H7 (cell line): ENCODE results near the gene LENG8. TPM values are rescaled to one million over a fixed set of nuclear protein-coding genes. Genes with fewer than 3 reads are reported as not detected.

Source experiments
- DNase-seq: peaks from one replicate; pipeline ENCODE4 v3.0.0; 2012
- H3K27me3 ChIP-seq: 2 replicates; pipeline ENCODE4 v1.6.0; 2011; ENCODE audit warnings: mild to moderate bottlenecking, low read length; ENCODE audit not compliant: control insufficient read depth, insufficient read depth
- H3K36me3 ChIP-seq: replicated peaks from 2 replicates; pipeline ENCODE4 v1.5.1; 2011; ENCODE audit warnings: low read length; ENCODE audit not compliant: control insufficient read depth, insufficient read depth
- H3K4me3 ChIP-seq: 2 replicates; pipeline ENCODE4 v1.5.1; 2011; ENCODE audit warnings: low read depth, mild to moderate bottlenecking, control low read depth, low read length, moderate library complexity; ENCODE audit not compliant: insufficient read depth
- total RNA-seq: library from RNA; depleted of rRNA; stranded (reverse); fragments of >200 nt; shearing (Covaris generic); gene quantifications from 2 replicates; pipeline ENCODE4 v1.2.3, GENCODE V29; 2014

Gene LENG8
- total RNA-seq, 1 experiment from 2014 or later: 25.3 TPM

DNA sequence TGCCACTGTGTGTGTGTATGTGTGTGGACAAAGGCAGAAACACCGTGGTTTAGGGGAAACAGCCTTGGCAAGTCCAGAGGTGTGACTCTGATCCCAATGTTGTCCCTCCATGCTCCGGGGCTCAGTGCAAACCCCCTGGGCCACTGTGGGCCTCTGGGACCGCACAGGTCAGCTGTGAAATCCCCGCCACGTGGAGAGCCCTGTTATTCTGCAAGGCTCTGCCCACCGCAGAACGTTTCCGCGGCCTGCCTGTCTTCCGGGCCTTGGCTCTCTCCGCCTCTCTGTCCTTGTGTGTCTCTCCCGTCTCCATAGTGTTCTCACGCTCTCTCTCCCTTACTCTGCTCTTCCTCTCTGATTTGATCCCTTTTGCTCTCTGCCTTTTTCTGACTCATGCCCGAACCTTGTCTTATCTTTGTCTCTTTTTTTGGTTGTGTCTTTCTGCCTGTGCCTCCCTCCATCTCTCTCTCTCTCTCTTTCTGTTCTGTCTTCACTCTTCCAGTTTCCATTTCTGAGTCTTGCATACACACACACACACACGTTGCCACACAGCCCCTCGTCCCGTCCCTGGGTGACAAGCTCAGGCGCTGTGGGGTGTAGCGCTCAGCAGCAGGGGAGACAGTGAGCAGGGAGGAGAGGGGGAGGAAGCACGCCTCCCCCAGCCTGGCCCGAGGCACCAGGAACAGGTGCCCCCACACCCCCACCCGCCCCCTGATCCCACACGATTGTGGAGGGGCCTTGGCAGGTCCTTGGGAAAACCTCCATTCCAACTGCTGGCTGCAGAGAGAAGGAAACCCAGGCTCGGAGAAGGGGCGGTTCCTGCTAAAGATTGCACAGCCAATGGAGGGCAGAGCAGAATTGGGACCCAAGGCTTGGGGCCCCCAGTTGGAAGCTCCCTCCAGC is 30.7 kb upstream of the LENG8 start:
- no peak overlapping the region for H3K4me3 ChIP-seq
- peak; percentile 70 for DNase-seq
- peaks cover 28% of the 10 kb centered on the region for H3K27me3 ChIP-seq
- H3K36me3 ChIP-seq: no peaks in the 10 kb centered on the region; the same call in 1 of the 2 replicates

DNA sequence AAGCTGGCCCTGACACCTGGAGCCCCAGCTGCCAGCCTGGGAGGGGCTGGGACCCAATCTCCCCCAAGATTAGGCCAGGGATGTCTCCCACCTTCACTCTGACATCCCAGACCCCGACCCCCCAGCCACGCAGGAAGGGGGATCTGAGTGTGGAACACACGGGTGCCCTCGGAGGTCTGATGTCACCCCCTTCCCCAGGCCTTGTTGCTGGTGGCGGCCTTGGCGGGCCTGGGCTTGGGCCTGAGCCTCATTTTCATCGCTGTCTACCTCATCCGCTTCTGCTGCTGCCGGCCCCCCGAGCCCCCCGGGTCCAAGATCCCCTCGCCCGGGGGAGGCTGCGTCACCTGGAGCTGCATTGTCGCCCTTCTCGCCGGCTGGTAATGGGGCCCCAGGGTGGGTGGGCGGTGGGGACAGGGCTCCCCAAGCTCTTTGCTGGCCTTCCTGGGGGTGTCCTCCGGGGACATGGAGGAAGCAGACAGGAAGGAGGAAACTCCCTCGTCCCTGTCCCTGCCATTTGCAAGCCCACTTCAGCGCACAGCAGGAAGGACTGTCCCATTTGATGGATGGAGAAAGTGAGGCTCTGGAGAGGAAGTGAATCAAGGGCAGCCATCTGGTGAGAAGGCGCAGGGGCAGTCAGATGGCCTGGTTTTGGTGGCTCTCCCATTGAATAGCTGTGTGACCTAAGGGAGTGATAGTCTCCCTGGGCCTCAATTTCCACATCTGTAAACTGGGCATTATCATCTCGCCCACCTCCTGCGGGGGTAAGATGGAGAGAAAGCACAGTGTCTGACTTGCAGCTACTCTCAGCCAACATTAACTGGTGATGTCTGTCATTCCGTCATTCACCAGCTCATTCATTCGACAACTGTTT is 29.8 kb upstream of the LENG8 start:
- DNase-seq: peak; percentile 65
- H3K36me3 ChIP-seq: no peaks in the 10 kb centered on the region; the same call in 1 of the 2 replicates
- peaks cover 28% of the 10 kb centered on the region for H3K27me3 ChIP-seq
- H3K4me3 ChIP-seq: no peak overlapping the region

DNA sequence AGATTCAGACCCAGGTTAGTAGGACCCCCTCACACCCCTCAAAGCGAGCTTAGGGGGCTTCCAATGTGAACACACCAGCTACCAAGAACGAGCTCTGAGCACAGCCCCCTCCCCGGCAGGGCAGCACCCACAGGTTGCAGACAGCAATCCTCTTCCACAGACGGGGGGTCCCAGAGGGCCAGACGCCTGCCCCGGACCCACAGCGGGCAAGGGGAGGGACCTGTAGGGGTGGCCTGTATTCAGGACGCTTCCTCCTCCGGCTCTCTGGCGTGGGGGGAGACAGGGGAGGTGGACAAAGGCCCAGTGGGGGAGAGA is 29.0 kb upstream of the LENG8 start:
- H3K4me3 ChIP-seq: peak overlapping the region; percentile 34
- H3K36me3 ChIP-seq: no peaks in the 10 kb centered on the region; the same call in 1 of the 2 replicates
- H3K27me3 ChIP-seq: peaks cover 19% of the 10 kb centered on the region
- no peak for DNase-seq

DNA sequence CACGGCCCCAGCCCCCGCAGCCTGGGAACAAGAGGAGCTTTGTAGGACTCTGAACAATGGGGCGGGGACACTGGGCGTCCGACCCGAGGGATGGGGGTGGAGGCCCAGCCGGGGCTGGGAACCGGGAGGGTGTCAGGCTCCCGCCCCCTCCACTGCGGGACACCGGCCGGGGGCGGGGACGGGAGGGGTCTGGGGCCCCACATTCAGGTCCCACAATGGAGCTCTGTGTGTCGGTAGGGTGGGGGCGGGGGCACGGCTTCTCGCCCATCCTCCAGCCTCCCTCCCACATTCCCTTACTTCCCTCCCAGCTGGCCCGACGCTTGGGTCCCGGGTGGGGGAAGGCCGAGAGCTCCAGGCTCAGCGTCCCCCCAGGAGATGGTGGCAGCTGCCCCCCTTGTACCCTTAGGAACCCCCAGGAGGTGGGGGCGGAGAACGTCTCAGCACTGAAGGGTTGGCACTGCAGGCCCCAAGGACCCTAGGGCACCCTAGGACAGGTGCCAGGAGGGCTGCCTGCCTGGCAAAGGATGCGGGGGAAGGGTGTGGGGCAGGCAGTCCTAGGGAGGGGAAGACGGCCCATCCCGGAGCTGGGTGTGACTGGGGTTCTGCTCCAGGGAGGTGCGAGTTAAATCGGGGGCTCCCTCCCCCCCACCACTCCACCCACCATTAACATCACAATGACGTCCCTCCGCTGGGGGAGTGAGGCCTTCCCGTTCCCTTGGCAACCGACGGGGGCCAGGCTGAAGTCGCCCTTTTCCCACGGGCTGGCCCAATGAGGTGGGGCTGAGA is 28.4 kb upstream of the LENG8 start:
- H3K4me3 ChIP-seq: peak overlapping the region; percentile 34
- no peaks in the 10 kb centered on the region; the same call in 1 of the 2 replicates for H3K36me3 ChIP-seq
- peak; percentile 97 for DNase-seq
- peaks cover 17% of the 10 kb centered on the region for H3K27me3 ChIP-seq

DNA sequence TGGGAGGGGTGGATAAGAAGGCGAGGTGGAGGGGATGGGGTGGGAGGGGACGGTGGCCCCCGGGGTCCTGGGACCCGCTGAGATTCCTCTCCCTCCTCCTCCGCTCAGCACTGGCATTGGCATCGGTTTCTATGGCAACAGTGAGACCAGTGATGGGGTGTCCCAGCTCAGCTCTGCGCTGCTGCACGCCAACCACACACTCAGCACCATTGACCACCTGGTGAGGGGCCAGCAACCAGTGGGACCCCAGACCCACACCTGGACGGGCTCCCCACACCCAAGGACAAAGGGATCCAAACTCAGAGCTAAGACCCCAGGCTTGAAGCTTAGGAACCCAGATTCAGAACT is 27.9 kb upstream of the LENG8 start:
- no peaks in the 10 kb centered on the region; the same call in 1 of the 2 replicates for H3K36me3 ChIP-seq
- no peak for DNase-seq
- no peak overlapping the region for H3K4me3 ChIP-seq
- peaks cover 11% of the 10 kb centered on the region for H3K27me3 ChIP-seq

- H3K4me3 ChIP-seq: no peak overlapping the region
These were observed 27.5 kb upstream of the LENG8 start for GRCh38 chr19:54421521-54421920.

GRCh38 chr19:54422136-54422535 is 26.9 kb upstream of the LENG8 start:
- Histone ChIP-seq H3K27me3 (peaks cover under 1% of the 10 kb centered on the region), H3K4me3 (no peak overlapping the region), H3K36me3 (no peaks in the 10 kb centered on the region; the same call in 1 of the 2 replicates)
- DNase-seq: peak; percentile 85

More at GRCh38 chr19:54421521-54421920, 27.5 kb upstream of the LENG8 start:
- no peaks in the 10 kb centered on the region; the same call in 1 of the 2 replicates for H3K36me3 ChIP-seq
- no peak for DNase-seq
- H3K27me3 ChIP-seq: peaks cover 7% of the 10 kb centered on the region

GRCh38 chr19:54424201-54424600 is 24.8 kb upstream of the LENG8 start:
- Histone ChIP-seq H3K36me3 (no peaks in the 10 kb centered on the region; the same call in 1 of the 2 replicates), H3K27me3 (no peaks in the 10 kb centered on the region; the same call in 1 of the 2 replicates), H3K4me3 (no peak overlapping the region)
- no peak for DNase-seq

- no peak overlapping the region for H3K4me3 ChIP-seq
- no peaks in the 10 kb centered on the region for H3K36me3 ChIP-seq
- DNase-seq: no peak
- H3K27me3 ChIP-seq: no peaks in the 10 kb centered on the region; the same call in 1 of the 2 replicates
These were observed 24.2 kb upstream of the LENG8 start for GRCh38 chr19:54424660-54425381.

- H3K27me3 ChIP-seq: no peaks in the 10 kb centered on the region; the same call in 1 of the 2 replicates
- no peak for DNase-seq
- H3K36me3 ChIP-seq: no peaks in the 10 kb centered on the region
- no peak overlapping the region for H3K4me3 ChIP-seq
These were observed 23.6 kb upstream of the LENG8 start for GRCh38 chr19:54425382-54425723.

GRCh38 chr19:54426291-54426931 is 22.6 kb upstream of the LENG8 start:
- no peaks in the 10 kb centered on the region for H3K36me3 ChIP-seq
- no peak overlapping the region for H3K4me3 ChIP-seq
- H3K27me3 ChIP-seq: no peaks in the 10 kb centered on the region; the same call in 1 of the 2 replicates
- peak; percentile 42 for DNase-seq

GRCh38 chr19:54427586-54427985 is 21.4 kb upstream of the LENG8 start:
- Histone ChIP-seq H3K36me3 (no peaks in the 10 kb centered on the region), H3K4me3 (no peak overlapping the region), H3K27me3 (peaks cover 2% of the 10 kb centered on the region; the same call in 1 of the 2 replicates)
- no peak for DNase-seq
